GM19351 (cell line): ENCODE results near the gene SRSF1.
"Not testable (repeated sequence)": the region's sequence is repeated elsewhere in the genome, so short reads cannot be mapped to it uniquely, and the experiment has no call there.

Source experiments
- ATAC-seq: cut with Tn5 transposase; IDR thresholded peaks from one replicate; pipeline ENCODE4 v1.9.1; 2021; ENCODE audit warnings: mild to moderate bottlenecking, moderate library complexity; ENCODE audit not compliant: unreplicated experiment

The SRSF1 gene

DNA sequence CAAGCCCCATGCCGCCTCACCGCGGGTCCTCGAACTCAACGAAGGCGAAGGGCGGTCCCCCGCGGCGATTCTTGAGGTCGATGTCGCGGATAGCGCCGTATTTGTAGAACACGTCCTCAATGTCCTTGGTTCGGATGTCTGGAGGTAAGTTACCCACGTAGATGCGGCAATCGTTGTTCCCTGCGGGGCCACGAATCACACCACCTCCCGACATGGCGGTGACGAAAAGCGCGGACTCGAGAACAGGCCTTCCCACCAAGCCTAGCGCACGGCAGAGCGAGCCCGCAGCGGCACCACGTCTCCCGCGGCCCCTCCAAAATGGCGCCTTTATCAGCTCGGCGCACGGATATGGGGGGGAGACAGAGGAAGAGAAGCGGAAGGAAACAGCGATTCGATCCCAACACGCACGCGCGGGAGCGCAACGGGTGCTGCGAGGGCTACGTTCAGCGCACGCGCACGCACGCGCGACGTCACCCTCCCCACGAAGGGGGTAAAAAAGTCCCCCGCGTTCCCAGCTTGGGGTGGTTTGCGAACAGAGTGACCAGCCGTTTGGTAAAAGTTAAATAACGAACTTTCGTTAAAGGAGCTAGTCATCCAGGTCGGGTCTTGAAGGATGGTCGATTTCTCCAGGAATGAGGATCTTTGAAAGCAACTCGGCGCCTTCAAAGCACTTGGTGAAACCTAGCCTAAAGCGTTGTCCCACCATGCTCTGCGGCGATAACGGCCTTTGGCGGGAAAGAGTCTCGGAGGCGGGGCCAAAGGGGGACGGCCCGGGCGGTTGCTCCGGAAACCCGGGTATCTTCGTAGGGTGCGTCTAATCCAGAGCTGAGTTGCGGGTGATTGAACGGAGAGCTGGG is at the start of gene SRSF1:
TSS of gene SRSF1 (minus strand) at position 323 of the 857 bp plus-strand sequence. CDS start at position 214, 109 bp downstream.
- ATAC-seq = peak; percentile 87

GRCh38 chr17:58056476-58056875 is 49.4 kb upstream of the SRSF1 start:
- no peak for ATAC-seq

- ATAC-seq = no peak
Measured at GRCh38 chr17:58054641-58055040, 47.6 kb upstream of the SRSF1 start.

DNA sequence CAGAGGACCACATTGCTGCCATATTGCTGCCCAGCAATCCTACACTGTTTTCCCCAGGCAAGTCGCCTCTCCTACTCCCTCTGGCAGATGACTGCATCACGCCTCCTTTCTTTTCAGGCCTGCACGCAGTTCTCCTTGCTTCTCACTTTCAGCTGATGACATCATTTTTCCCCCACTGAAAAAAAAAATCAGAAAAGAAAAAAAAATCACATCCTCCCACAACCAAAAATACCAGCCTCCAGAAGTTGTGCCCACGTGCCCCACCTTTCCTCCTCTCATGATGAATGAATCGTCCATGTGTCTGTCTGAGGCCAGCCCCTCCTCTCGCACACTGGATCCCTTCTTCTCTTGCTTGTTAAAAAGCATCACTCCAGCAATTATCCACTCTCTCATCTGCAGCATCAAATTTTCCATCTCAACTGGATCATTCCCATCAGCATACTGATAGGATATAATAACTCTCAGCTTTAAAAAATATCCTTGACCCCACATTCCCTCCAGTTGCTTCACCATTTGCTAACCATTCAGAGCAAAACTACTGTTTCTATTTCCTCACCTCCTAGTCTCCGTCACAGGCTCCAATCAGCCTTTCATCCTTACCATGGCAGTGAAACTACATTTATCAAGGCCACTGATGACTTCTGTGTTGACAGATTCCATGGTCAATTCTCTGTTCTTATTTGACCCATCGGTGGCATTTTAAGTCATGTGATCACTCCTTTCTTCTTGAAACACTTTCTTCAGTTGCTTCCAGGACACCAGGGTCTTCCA is 46.1 kb upstream of the SRSF1 start:
- ATAC-seq = no peak

DNA sequence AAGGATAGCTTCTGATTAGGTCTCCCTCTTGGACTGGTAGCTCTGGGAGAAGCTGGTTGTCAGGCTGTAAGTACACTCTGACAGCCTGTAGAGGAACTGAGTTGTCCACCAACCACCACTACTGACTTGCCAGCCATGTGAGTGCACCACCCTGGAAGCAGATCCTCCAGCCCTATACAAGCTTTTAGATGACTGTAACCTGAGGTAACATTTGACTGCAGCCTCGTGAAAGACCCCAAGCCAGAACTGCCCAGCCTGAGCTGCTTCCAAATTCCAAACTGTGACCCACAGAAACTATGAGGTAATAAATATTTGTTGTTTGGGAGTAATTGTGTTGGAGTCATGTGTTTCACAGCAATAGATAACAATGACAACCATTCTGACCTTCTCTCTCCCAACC is 45.4 kb upstream of the SRSF1 start:
- ATAC-seq = no peak

- no peak for ATAC-seq
Measured at GRCh38 chr17:58051468-58051867, 44.4 kb upstream of the SRSF1 start.

GRCh38 chr17:58050966-58051365 is 43.9 kb upstream of the SRSF1 start:
- ATAC-seq = no peak

DNA sequence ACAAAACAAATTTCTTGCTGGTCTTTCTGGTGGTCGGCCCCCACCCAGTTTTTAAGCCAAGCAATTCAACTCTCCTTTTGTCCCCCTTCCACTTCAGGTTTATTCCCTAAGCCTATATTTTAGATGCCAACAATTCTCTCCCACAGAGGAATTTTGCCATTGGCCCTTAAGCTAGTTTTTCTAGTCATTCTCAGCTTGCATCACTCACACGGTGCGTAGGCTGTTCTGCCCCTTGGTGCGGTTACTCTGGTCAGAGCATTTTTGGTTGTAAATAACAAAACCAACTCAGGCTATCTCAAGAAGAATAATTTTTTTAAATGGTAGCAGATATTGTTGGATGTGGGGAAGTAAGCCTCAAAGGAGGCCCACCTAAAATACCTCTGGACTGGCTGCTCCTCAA is 42.5 kb upstream of the SRSF1 start:
- no peak for ATAC-seq

GRCh38 chr17:58047376-58048150 is 40.5 kb upstream of the SRSF1 start:
- no peak for ATAC-seq

DNA sequence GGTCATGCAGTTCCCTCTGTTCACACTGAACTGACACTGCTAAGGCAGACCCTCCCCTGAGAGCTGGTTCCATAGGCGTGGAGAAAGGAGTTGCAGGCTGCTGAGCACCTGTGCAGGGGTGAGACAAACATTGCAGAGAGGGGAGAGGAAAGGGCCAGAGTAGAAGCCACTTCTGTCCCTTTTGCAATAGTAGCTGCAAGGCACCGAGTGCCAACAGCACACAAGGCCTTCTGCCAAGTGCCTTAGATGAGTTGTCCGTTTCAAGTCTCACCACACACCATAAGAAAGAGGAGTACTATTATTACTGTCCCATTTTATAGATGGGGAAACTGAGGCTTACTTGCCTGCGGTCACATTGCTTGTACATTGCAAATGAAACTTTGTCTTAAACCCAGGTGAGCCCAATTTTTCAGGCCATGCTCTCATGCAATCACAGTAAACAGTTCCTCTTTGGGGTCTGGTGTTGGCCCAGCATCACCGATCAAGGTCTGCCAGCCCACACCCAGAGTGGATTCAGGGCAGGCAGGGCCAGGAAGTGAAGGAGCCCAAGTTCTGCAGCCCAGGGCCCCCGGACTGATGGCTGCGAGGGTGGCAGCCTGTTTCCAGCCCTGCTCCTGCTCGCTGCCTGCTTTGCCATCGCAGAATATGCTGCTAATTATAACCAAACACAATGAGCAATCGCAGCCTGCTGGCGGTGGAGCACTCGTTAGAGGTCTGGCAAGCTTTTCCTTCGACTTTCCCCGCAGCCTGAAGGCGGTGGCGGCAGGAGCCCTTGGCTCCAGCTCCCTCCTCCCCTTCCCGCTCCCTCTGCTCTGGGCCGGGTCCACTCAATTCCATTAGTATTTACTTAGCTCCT is 39.4 kb upstream of the SRSF1 start:
- no peak for ATAC-seq

DNA sequence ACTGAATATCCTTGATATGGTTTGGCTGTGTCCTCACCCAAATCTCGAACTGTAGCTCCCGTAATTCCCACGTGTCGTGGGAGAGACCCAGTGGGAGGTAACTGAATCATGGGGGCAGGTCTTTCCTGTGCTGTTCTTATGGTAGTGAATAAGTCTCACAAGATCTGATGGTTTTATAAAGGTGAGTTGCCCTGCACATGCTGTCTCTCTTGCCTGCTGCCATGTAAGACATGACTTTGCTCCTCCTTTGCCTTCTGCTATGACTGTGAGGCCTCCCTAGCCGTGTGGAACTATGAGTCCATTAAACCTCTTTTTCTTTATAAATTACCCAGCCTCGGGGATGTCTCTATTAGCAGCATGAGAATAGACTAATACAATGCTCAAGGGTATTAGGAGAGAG is 37.2 kb upstream of the SRSF1 start:
- not testable (repeated sequence) for ATAC-seq

GRCh38 chr17:58043221-58044181 is 36.5 kb upstream of the SRSF1 start:
- no peak for ATAC-seq

DNA sequence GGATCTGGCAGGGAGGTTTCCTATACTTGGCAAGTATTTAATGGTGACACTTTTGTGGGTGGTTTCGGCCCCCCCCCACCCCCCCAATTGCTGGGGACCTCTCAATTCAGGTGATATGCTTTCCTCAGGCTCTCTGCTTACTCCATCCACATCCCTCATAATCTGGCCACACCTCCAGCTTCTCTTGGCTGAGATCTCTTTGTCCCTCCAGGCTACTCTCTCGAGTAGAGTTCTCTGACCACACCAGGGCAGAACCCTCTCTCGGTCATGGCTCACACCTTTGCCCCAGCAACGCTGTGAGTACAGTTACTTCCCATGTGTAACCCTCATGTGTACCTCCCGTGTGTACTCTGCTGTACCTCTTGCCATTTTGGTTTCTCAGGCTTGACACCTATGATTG is 34.1 kb upstream of the SRSF1 start:
- ATAC-seq = no peak

- ATAC-seq = no peak
Measured at GRCh38 chr17:58040386-58040785, 33.3 kb upstream of the SRSF1 start.

DNA sequence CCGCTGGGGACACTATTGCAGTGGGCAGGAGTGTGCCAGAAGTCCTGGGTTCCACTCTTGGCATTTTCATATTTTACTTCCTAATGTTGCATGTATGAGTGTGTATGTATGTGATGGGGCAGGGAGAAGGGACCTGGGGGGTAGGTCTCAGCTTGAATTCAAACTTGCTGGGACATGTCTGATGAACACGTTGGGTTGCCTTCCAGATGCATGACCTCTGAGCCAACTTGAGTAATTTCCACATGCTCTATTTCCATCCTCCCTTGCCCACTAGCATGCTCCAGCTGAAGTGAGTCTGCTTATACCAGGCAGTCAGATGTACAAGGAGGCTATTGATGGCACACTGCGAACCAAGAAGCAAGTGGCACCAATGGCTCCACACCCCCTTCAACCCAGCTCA is 32.9 kb upstream of the SRSF1 start:
- ATAC-seq = no peak

DNA sequence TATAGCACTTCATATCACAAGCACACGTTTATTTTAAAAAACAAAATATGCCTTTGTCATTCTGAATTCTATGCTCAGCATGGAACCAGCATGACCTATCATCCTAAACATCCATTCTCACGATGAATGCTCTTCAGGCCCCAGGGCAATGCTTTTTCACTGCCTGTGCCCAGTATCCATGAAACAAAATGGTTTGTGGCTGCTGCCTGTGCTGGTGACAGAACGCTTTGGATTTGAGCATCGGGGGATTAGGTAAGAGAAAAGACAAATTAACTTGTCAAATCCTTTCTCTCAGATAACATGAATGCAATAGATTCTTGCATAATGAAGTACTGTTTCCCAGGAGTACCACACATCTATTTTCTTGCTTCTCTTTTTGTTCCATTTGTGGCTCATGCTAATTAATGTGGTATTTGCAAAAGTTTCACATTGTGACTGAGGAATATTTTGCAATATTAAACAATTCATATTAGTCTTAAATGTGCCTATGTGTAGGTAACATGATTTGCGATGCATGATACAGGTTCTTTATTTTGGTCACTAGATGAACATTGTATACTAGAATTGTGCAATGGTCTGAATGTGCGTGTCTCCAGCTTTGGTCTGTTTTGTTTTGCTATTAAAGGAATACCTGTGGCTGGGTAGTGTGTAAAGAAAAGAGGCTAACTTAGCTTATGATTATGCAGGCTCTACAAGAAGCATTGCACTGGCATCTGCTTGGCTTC is 25.8 kb upstream of the SRSF1 start:
- ATAC-seq = no peak

DNA sequence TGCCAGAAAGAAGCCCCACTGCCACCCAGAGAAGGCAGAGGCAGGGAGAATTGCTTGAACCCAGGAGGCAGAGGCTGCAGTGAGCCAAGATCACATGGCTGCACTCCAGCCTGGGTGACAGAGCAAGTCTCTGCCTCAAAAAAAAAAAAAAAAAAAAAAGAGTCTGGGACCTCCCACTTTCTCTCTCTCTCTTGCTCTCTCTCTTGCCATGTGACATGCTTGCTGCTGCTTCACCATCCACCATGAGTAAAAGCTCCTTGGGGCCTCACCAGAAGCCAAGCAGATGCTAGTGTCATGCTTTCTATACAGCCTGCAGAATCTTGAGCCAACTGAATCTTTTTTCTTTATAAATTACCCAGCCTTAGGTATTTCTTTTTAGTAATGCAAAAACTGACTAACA is 21.5 kb upstream of the SRSF1 start:
- no peak for ATAC-seq

DNA sequence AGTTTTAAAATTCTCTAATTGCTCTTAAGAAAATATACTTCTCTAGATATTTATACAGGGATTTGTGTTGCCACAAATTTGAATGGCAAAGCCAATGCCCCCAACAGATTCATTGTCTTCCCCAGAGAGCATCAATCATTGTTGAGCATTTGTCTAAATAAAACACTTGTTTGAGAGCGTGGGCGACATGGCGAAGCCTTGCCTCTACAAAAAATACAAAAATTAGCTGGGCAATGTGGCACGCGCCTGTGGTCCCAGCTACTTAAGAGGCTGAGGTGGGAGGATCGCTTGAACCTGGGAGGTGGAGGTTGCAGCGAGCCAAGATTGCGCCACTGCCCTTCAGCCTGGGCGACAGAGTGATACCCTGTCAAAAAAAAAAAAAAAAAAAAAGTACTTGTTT is 13.4 kb upstream of the SRSF1 start:
- no peak for ATAC-seq

- no peak for ATAC-seq
Measured at GRCh38 chr17:58019521-58019920, 12.5 kb upstream of the SRSF1 start.
